ENCODE results near the gene CEP162. TPM values are rescaled to one million over a fixed set of nuclear protein-coding genes. Genes with fewer than 3 reads are reported as not detected.
"Not testable (repeated sequence)": the region's sequence is repeated elsewhere in the genome, so short reads cannot be mapped to it uniquely, and the experiment has no call there.

Gene CEP162
- total RNA-seq, 4 donors from 2014 or later: 6.3 to 45.4 (median 8.7) TPM

DNA sequence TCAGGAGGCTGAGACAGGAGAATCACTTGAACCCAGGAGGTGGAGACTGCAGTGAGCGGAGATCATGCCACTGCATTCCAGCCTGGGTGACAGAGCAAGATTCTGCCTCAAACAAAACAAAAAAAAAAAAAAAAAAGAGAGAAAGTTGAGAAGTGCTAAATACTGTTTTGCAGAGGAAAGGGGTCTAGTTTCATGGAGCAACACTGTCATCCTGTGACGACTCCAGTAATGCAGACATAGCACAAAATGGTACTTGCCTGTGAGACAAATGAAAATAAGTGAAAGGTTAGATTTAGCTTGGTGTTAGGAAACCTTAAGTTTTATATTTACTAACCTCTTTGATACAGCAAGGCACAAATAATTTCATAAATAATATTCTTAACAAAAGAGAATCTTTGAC lies 29.7 kb downstream of the CEP162 start:
- no peak for DNase-seq
- Histone ChIP-seq H3K4me3 (no peak overlapping the region), H3K36me3 (peaks cover 0 to 64% (median 0%) of the 10 kb centered on the region in 3 donors), H3K27me3 (no peaks in the 10 kb centered on the region), H3K9me3 (no peaks in the 10 kb centered on the region), H3K4me1 (no peaks in the 10 kb centered on the region), H3K27ac (no peak overlapping the region)
- TF ChIP-seq, protein P1, sequence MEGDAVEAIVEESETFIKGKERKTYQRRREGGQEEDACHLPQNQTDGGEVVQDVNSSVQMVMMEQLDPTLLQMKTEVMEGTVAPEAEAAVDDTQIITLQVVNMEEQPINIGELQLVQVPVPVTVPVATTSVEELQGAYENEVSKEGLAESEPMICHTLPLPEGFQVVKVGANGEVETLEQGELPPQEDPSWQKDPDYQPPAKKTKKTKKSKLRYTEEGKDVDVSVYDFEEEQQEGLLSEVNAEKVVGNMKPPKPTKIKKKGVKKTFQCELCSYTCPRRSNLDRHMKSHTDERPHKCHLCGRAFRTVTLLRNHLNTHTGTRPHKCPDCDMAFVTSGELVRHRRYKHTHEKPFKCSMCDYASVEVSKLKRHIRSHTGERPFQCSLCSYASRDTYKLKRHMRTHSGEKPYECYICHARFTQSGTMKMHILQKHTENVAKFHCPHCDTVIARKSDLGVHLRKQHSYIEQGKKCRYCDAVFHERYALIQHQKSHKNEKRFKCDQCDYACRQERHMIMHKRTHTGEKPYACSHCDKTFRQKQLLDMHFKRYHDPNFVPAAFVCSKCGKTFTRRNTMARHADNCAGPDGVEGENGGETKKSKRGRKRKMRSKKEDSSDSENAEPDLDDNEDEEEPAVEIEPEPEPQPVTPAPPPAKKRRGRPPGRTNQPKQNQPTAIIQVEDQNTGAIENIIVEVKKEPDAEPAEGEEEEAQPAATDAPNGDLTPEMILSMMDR (IDR thresholded peaks at IDR 0.05): no peak
- TF ChIP-seq POLR2A (IDR thresholded peaks at IDR 0.05): no peak

DNA sequence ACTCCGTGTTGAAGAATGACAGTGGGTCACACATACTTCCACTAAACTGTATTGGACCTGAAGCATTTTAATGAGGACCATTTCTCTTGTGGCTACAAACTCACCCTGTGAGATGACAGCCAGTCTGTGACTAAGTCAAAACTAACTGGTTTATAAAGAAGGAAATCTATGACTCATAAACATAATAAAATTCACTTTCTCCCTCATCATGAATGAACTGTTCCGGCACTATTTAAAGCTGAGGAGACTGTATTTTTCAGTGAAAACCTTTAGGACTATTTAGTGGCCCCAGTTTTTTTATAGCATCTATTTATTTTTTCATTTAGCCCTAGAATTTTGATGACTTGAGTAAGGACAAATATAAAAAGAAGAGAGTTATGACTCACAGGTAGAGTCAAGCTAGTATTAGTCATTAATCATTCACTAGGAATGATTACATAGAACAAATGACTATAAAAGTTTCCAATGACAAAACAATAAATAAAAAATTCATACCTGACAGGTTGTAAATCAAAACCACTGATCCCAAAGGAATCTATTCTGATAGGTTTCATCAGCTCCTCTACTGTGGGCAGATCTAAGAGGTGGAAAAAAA lies 34.2 kb downstream of the CEP162 start:
- Histone ChIP-seq H3K27me3 (no peaks in the 10 kb centered on the region), H3K27ac (no peak overlapping the region), H3K4me1 (no peaks in the 10 kb centered on the region), H3K9me3 (no peaks in the 10 kb centered on the region), H3K36me3 (peaks cover 0 to 62% (median 0%) of the 10 kb centered on the region in 3 donors), H3K4me3 (no peak overlapping the region)
- no peak for TF ChIP-seq POLR2A (IDR thresholded peaks at IDR 0.05)
- TF ChIP-seq, protein P1 (IDR thresholded peaks at IDR 0.05): no peak
- DNase-seq: no peak

DNA sequence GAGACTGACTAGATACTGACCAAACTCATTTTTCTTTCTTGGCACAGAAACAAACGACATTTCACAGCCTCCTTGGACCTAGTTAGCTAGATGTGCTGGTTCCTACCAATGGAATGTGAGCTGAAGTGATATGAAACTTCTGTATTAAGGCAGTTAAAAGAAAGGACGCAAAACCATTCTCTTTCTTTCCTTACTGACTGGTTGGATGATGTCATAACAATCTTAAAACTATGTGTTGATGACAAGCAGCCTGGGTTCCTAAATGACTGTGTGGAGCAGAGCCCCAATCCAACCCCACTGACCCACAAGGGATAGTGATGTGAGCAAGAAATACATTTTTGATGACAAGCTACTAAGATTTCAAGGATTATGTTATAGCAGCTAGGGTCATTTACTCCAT lies 35.6 kb downstream of the CEP162 start:
- H3K4me3 ChIP-seq: no peak overlapping the region
- H3K4me1 ChIP-seq: no peaks in the 10 kb centered on the region
- H3K9me3 ChIP-seq: no peaks in the 10 kb centered on the region
- no peaks in the 10 kb centered on the region for H3K27me3 ChIP-seq
- TF ChIP-seq POLR2A (IDR thresholded peaks at IDR 0.05): no peak
- TF ChIP-seq, protein P1 (IDR thresholded peaks at IDR 0.05): no peak
- H3K27ac ChIP-seq: no peak overlapping the region
- DNase-seq: no peak
- peaks cover 0 to 50% (median 0%) of the 10 kb centered on the region in 3 donors for H3K36me3 ChIP-seq

DNA sequence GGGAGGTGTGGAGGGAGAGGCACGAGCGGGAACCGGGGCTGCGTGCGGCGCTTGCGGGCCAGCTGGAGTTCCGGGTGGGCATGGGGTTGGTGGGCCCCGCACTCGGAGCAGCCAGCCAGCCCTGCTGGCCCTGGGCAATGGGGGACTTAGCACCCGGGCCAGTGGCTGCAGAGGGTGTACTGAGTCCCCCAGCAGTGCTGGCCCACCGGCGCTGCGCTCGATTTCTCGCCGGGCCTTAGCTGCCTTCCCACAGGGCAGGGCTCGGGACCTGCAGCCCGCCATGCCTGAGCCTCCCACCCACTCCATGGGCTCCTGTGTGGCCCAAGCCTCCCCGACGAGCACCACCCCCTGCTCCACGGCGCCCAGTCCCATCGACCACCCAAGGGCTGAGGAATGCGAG lies 38.1 kb downstream of the CEP162 start:
- not testable (repeated sequence) for H3K4me3 ChIP-seq, H3K4me1 ChIP-seq, H3K9me3 ChIP-seq, DNase-seq, H3K27ac ChIP-seq, H3K27me3 ChIP-seq
- H3K36me3 ChIP-seq: peaks cover 0 to 32% (median 0%) of the 10 kb centered on the region in 3 donors

DNA sequence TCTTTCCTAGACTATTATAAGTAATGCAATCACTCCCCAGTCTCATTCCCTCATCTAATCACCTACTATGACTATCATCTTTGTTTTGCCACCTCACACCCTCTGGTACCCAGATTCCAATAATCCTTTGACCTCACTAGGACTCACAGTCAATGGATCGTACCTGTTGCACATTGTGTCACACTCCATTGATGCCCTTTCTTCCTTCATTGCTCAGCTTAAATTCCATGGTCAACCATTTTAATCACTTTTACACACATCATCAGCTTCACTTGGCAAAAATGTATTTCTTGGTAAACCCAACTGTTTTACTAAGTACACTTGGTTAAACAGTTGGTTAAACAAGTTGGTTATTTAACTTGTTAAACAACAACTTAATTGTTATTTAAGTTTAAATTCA lies 44.0 kb downstream of the CEP162 start:
- H3K27ac ChIP-seq: no peak overlapping the region
- H3K36me3 ChIP-seq: peaks cover 0 to 5% (median 0%) of the 10 kb centered on the region in 3 donors
- no peaks in the 10 kb centered on the region for H3K4me1 ChIP-seq
- no peak for DNase-seq
- TF ChIP-seq POLR2A (IDR thresholded peaks at IDR 0.05): no peak
- no peaks in the 10 kb centered on the region for H3K9me3 ChIP-seq
- no peaks in the 10 kb centered on the region for H3K27me3 ChIP-seq
- H3K4me3 ChIP-seq: no peak overlapping the region

DNA sequence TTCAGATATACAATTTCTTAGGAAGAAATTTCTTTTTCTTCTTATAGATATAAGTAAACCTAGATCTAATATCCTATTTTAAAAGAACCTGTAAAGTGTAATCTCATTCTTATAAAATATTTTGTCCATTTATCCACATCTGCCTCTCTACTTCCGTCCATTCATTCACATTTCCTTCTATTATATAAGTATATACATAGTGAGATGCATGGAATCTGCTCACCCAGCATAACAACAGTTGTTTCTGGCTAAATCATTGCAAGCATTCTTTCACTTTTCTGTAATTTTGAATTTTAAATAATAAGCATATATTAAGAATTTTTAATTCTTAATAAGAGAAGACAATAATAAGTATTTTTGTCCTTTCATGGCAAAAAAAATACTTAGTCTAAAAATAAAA lies 45.4 kb downstream of the CEP162 start:
- no peak for TF ChIP-seq POLR2A (IDR thresholded peaks at IDR 0.05)
- TF ChIP-seq, protein P1 (IDR thresholded peaks at IDR 0.05): no peak
- DNase-seq: no peak

DNA sequence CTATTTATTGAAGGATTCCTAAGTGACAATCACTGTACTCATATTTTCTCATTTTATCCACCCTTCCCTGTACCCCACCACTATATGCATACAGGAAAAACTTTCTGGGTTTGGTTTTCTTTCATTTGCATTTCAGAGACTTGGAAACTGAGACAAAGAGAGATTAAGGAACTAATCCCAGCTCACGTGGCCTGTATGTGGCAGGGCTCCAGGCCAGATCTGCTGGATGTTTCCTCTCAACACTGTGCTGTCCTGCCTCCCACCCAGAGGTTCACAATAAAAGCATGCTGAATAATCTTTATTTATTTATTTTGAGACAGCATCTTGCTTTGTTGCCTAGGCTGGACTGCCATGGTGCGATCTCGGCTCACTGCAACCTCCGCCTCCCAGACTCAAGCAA lies 50.2 kb downstream of the CEP162 start:
- TF ChIP-seq POLR2A (IDR thresholded peaks at IDR 0.05): no peak
- TF ChIP-seq, protein P1 (IDR thresholded peaks at IDR 0.05): no peak
- H3K27ac ChIP-seq: no peak overlapping the region
- H3K4me1 ChIP-seq: no peaks in the 10 kb centered on the region
- peaks cover 0 to 13% (median 0%) of the 10 kb centered on the region in 3 donors for H3K36me3 ChIP-seq
- no peak overlapping the region for H3K4me3 ChIP-seq
- DNase-seq: peak in 1 of 3 donors; percentile 45
- no peaks in the 10 kb centered on the region for H3K9me3 ChIP-seq
- no peaks in the 10 kb centered on the region for H3K27me3 ChIP-seq

More for the DNA sequence above, 45.4 kb downstream of the CEP162 start:
- Histone ChIP-seq H3K4me1 (no peaks in the 10 kb centered on the region), H3K27ac (no peak overlapping the region), H3K36me3 (peaks cover 0 to 5% (median 0%) of the 10 kb centered on the region in 3 donors), H3K27me3 (no peaks in the 10 kb centered on the region), H3K4me3 (no peak overlapping the region), H3K9me3 (no peaks in the 10 kb centered on the region)
